ENCODE results near the gene ATG16L2. TPM values are rescaled to one million over a fixed set of nuclear protein-coding genes. Genes with fewer than 3 reads are reported as not detected.
"Not testable (repeated sequence)": the region's sequence is repeated elsewhere in the genome, so short reads cannot be mapped to it uniquely, and the experiment has no call there.

ATG16L2 gene
- total RNA-seq, 1 experiment from 2014 or later: 16.2 TPM

- no TSS peak for BruUV-seq (replicated peaks)
- no peaks in the 10 kb centered on the region for H3K9me2 ChIP-seq (replicated peaks; ENCODE audit: low read length)
- H2AFZ ChIP-seq (ENCODE audit: low read length): no peak overlapping the region
- no peak overlapping the region for H3K9ac ChIP-seq (ENCODE audit: low read length)
- H3K36me3 ChIP-seq (ENCODE audit: low read depth, low read length): no peaks in the 10 kb centered on the region
- no peak overlapping the region for H3K27ac ChIP-seq (ENCODE audit: low read length)
- DNase-seq (no peak), ATAC-seq (no peak)
- H3K4me1 ChIP-seq (ENCODE audit: insufficient read depth, low read length): peaks cover 48% of the 10 kb centered on the region
- no peaks in the 10 kb centered on the region for H3K79me2 ChIP-seq (ENCODE audit: low read length)
- ChIA-PET CTCF (interaction anchor here (0.9 kb wide), 1 partner anchor 63 kb away, joined by 3 read pairs; no protein-coding TSS in a partner anchor), POLR2A (ENCODE audit: unreplicated experiment) (no interaction called here)
- H4K20me1 ChIP-seq (ENCODE audit: low read length): no peaks in the 10 kb centered on the region
- no peaks in the 10 kb centered on the region for H3F3A ChIP-seq (ENCODE audit: low read length, unreplicated experiment)
- no peak overlapping the region for H3K4me2 ChIP-seq (ENCODE audit: low read length)
- no peak overlapping the region for H3K4me3 ChIP-seq (ENCODE audit: low read length)
- no peaks in the 10 kb centered on the region for H3K27me3 ChIP-seq (ENCODE audit: low read length)
- H3K9me3 ChIP-seq (ENCODE audit: low read length): no peaks in the 10 kb centered on the region
- intact Hi-C loops (cut with micrococcal nuclease): no loop called here
- no peak for TF ChIP-seq EZH2phosphoT487 (IDR thresholded peaks at IDR 0.05; ENCODE audit: borderline replicate concordance, low read length)
- no peak for TF ChIP-seq EZH2 (IDR thresholded peaks at IDR 0.05; ENCODE audit: low read length, unreplicated experiment)
- TF ChIP-seq CTCF (conservative IDR thresholded peaks at IDR 0.05; ENCODE audit: low read depth, low read length): no peak
These were observed 26.0 kb upstream of the ATG16L2 start for GRCh38 chr11:72788241-72788640.

- BruUV-seq (replicated peaks): no TSS peak
- POLR2A ChIA-PET (ENCODE audit: unreplicated experiment): no interaction called here
- Histone ChIP-seq H3K36me3 (ENCODE audit: low read depth, low read length) (no peaks in the 10 kb centered on the region), H3K27ac (ENCODE audit: low read length) (peak overlapping the region; percentile 55), H3K4me2 (ENCODE audit: low read length) (peak overlapping the region; percentile 44), H3K4me1 (ENCODE audit: insufficient read depth, low read length) (peaks cover 57% of the 10 kb centered on the region), H3K9me3 (ENCODE audit: low read length) (no peaks in the 10 kb centered on the region), H3K27me3 (ENCODE audit: low read length) (no peaks in the 10 kb centered on the region), H4K20me1 (ENCODE audit: low read length) (no peaks in the 10 kb centered on the region), H3K79me2 (ENCODE audit: low read length) (no peaks in the 10 kb centered on the region), H2AFZ (ENCODE audit: low read length) (0 out of 2 replicates have a peak overlapping the region, but pooled peaks have one; percentile 25), H3K9ac (ENCODE audit: low read length) (no peak overlapping the region; the same call in 1 of the 2 replicates), H3K9me2 (replicated peaks; ENCODE audit: low read length) (no peaks in the 10 kb centered on the region), H3K4me3 (ENCODE audit: low read length) (no peak overlapping the region), H3F3A (ENCODE audit: low read length, unreplicated experiment) (no peaks in the 10 kb centered on the region)
- ATAC-seq: no peak; the same call in 1 of the 2 replicates
- peak; percentile 75 for DNase-seq
- intact Hi-C loops (cut with micrococcal nuclease): no loop called here
- CTCF ChIA-PET: no interaction called here
- no peak for TF ChIP-seq EZH2phosphoT487 (IDR thresholded peaks at IDR 0.05; ENCODE audit: borderline replicate concordance, low read length)
- TF ChIP-seq EZH2 (IDR thresholded peaks at IDR 0.05; ENCODE audit: low read length, unreplicated experiment): no peak
- no peak for TF ChIP-seq CTCF (conservative IDR thresholded peaks at IDR 0.05; ENCODE audit: low read depth, low read length)
These were observed 24.6 kb upstream of the ATG16L2 start for GRCh38 chr11:72789493-72790131.

GRCh38 chr11:72791228-72791627 lies 23.0 kb upstream of the ATG16L2 start:
- H3F3A ChIP-seq (ENCODE audit: low read length, unreplicated experiment); H3K4me2 ChIP-seq (ENCODE audit: low read length); H3K9me2 ChIP-seq (replicated peaks; ENCODE audit: low read length); H3K27ac ChIP-seq (ENCODE audit: low read length); H4K20me1 ChIP-seq (ENCODE audit: low read length); BruUV-seq (replicated peaks); H3K9me3 ChIP-seq (ENCODE audit: low read length); H3K9ac ChIP-seq (ENCODE audit: low read length); CTCF ChIA-PET; H3K27me3 ChIP-seq (ENCODE audit: low read length); H3K79me2 ChIP-seq (ENCODE audit: low read length); H2AFZ ChIP-seq (ENCODE audit: low read length); DNase-seq; ATAC-seq; POLR2A ChIA-PET (ENCODE audit: unreplicated experiment); H3K4me3 ChIP-seq (ENCODE audit: low read length); intact Hi-C loops (cut with micrococcal nuclease); H3K36me3 ChIP-seq (ENCODE audit: low read depth, low read length): not testable (repeated sequence)
- H3K4me1 ChIP-seq (ENCODE audit: insufficient read depth, low read length): peaks cover 49% of the 10 kb centered on the region
